Activated T-helper 2 cell treated with anti-CD3 and anti-CD28 coated beads, Interferon-gamma antibody, Interleukin-2, Interleukin-4, amounts not matched to agents 10 μg/mL and 5 μg/mL and 100 μg/mL, durations not matched to agents 14 hours and 24 hours and 36 hours (primary cell): ENCODE measurements around the gene EXOSC2. TPM values are rescaled to one million over a fixed set of nuclear protein-coding genes. Genes with fewer than 3 reads are reported as not detected.

Experiments
- total RNA-seq: library from RNA; stranded (reverse); gene quantifications from 2 replicates; pipeline ENCODE4 v1.2.3, GENCODE V29; 2022

Gene EXOSC2
- total RNA-seq, 1 donor from 2014 or later, result 93.0 TPM

Other genes starting within 250 kb of the EXOSC2 start
- 2.4 and 3.2 TPM in 2 replicates for gene ASS1, start 248.8 kb upstream of the EXOSC2 start, total RNA-seq
- 46.9 and 50.6 TPM in 2 replicates for gene FUBP3, start 114.2 kb upstream of the EXOSC2 start, total RNA-seq
- gene PRDM12, start 29.2 kb upstream of the EXOSC2 start, total RNA-seq, result 0.21 and 0.28 TPM in 2 replicates
- gene ABL1, start 141.5 kb downstream of the EXOSC2 start, total RNA-seq, result 35.5 and 36.5 TPM in 2 replicates
- not detected in 2 replicates for gene QRFP, start 203.0 kb downstream of the EXOSC2 start, total RNA-seq
- gene FIBCD1, start 245.5 kb downstream of the EXOSC2 start, total RNA-seq, result not detected in 2 replicates